Measurements from ENCODE around the gene RRAS2. TPM values are rescaled to one million over a fixed set of nuclear protein-coding genes. Genes with fewer than 3 reads are reported as not detected.

The RRAS2 gene
- total RNA-seq, 4 donors from 2014 or later = 51.5 to 81.4 (median 66.8) TPM

DNA sequence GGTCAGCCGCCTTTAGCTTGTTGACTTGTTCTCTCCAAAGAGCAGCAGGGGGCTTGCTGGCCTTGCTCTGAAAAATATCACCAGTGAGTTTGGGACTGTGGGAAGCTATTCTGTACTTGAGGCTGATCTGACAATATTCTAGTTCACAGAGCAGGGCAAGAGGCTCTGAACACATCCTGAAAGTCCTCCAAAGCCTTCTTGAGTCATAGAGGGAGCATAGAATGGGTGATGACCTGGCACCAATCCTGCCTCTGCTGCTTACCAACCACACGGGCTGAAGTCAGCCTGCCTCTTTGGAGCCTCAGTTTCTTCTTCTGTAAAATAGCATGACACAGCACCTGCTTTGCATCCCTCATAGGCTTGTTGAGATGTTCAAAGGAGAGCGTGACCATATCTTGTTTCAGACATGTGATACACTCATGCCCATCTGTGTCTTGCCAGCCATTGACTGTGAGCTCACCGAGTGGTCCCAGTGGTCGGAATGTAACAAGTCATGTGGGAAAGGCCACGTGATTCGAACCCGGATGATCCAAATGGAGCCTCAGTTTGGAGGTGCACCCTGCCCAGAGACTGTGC, 96.6 kb downstream of the RRAS2 start:
- Histone ChIP-seq H3K36me3 (no peaks in the 10 kb centered on the region), H3K27me3 (no peaks in the 10 kb centered on the region), H3K9me3 (no peaks in the 10 kb centered on the region), H3K4me1 (no peaks in the 10 kb centered on the region), H3K27ac (no peak overlapping the region), H3K4me3 (replicated peaks in 1 of 3) (no peak overlapping the region)
- 92 to 93% methylated on average over 8 of the region's 8 CpGs for WGBS, 2 donors
- DNase-seq = no peak
- no peak for TF ChIP-seq POLR2A (IDR thresholded peaks at IDR 0.05)
- no peak for TF ChIP-seq CTCF (IDR thresholded peaks at IDR 0.05)
- intact Hi-C loops (cut with DNase I) = no loop called here

- Histone ChIP-seq H3K4me1 (no peaks in the 10 kb centered on the region), H3K27ac (no peak overlapping the region), H3K9me3 (no peaks in the 10 kb centered on the region), H3K4me3 (replicated peaks in 1 of 3) (no peak overlapping the region), H3K27me3 (no peaks in the 10 kb centered on the region), H3K36me3 (no peaks in the 10 kb centered on the region)
- no peak for DNase-seq
- intact Hi-C loops (cut with DNase I) = no loop called here
- TF ChIP-seq CTCF (IDR thresholded peaks at IDR 0.05) = no peak
- TF ChIP-seq POLR2A (IDR thresholded peaks at IDR 0.05) = no peak
- WGBS, 2 donors = 78 to 88% methylated on average over 4 of the region's 4 CpGs
These were observed 97.9 kb downstream of the RRAS2 start for GRCh38 chr11:14261066-14261465.

GRCh38 chr11:14259878-14260277, 99.1 kb downstream of the RRAS2 start:
- DNase-seq = no peak
- intact Hi-C loops (cut with DNase I) = no loop called here
- 100% methylated on average over 1 of the region's 1 CpG; no CpG with 5 or more reads in 1 of the 2 donors for WGBS, 2 donors

GRCh38 chr11:14259186-14259784, 99.7 kb downstream of the RRAS2 start:
- H3K4me1 ChIP-seq = no peaks in the 10 kb centered on the region
- WGBS, 2 donors = 41 to 42% methylated on average over 21 to 35 of the region's 38 CpGs
- no peak for TF ChIP-seq CTCF (IDR thresholded peaks at IDR 0.05)
- TF ChIP-seq POLR2A (IDR thresholded peaks at IDR 0.05) = no peak
- intact Hi-C loops (cut with DNase I) = no loop called here
- no peaks in the 10 kb centered on the region for H3K27me3 ChIP-seq
- DNase-seq = peak; percentile 10 to 14
- H3K27ac ChIP-seq = no peak overlapping the region
- H3K4me3 ChIP-seq (replicated peaks in 1 of 3) = no peak overlapping the region
- H3K36me3 ChIP-seq = no peaks in the 10 kb centered on the region
- H3K9me3 ChIP-seq = no peaks in the 10 kb centered on the region

More at GRCh38 chr11:14259878-14260277, 99.1 kb downstream of the RRAS2 start:
- no peak overlapping the region for H3K27ac ChIP-seq
- no peaks in the 10 kb centered on the region for H3K9me3 ChIP-seq
- no peaks in the 10 kb centered on the region for H3K36me3 ChIP-seq
- TF ChIP-seq CTCF (IDR thresholded peaks at IDR 0.05) (no peak), POLR2A (IDR thresholded peaks at IDR 0.05) (no peak)
- H3K4me3 ChIP-seq (replicated peaks in 1 of 3) = no peak overlapping the region
- H3K4me1 ChIP-seq = no peaks in the 10 kb centered on the region
- no peaks in the 10 kb centered on the region for H3K27me3 ChIP-seq

DNA sequence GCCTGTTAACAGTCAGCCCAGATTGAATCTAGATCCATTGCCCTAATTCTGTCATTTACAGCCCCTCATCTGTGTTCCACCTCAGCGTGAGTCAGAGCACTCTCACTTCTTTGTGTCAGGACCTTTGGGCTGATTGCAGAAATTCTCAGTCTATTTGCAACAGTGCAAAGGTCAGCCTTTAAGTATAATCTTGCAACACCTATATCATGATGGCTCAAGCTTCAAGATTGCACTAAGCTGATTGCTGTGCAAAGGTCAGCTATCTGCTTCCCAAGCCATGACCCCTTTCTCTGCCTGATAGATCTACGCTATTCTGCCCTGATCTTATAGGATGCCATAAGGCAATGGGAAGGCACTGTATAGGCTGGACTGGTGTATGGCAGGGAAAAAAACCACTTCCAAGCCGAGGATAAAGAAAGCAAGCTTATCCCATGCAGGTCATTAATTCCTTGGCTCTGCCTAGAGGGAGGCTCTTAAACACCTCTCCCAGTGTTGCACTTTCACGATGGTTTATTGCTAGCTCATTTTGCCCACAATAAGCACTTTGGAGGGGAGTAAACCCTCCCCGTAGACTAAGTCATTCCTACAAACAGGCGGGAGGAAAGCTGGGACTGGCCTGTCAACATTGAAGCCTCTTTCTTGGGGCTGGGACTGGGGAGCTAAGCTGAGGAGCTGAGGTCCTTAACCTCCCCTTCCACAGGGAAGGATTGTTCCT, 100.6 kb downstream of the RRAS2 start:
- no peak for TF ChIP-seq POLR2A (IDR thresholded peaks at IDR 0.05)
- TF ChIP-seq CTCF (IDR thresholded peaks at IDR 0.05) = no peak
- 61 to 65% methylated on average over 6 of the region's 6 CpGs for WGBS, 2 donors
- intact Hi-C loops (cut with DNase I) = no loop called here
- Histone ChIP-seq H3K4me3 (replicated peaks in 1 of 3) (no peak overlapping the region), H3K9me3 (no peaks in the 10 kb centered on the region), H3K27ac (no peak overlapping the region), H3K4me1 (no peaks in the 10 kb centered on the region), H3K27me3 (no peaks in the 10 kb centered on the region), H3K36me3 (no peaks in the 10 kb centered on the region)
- DNase-seq = no peak
